ENCODE data around the gene MAD1L1. TPM values are rescaled to one million over a fixed set of nuclear protein-coding genes. Genes with fewer than 3 reads are reported as not detected.

Gene MAD1L1
- total and polyA plus RNA-seq, 2 of the 8 experiments (the other 6 are each of a cell fraction or from before 2014, with no cell fraction given) = 40.4 to 44.6 TPM

GRCh38 chr7:2217206-2217605 is 15.5 kb downstream of the MAD1L1 start (continued):
- TF ChIP-seq USF2 (IDR thresholded peaks at IDR 0.05; ENCODE audit: low read length) (no peak), RFX5 (IDR thresholded peaks at IDR 0.05; ENCODE audit: borderline replicate concordance, low read depth, low read length) (no peak), HDAC6 (IDR thresholded peaks at IDR 0.05; ENCODE audit: low read depth, low read length) (no peak)
